Pancreas (tissue), 10 donors: ENCODE results near the gene SORL1. TPM values are rescaled to one million over a fixed set of nuclear protein-coding genes. Genes with fewer than 3 reads are reported as not detected.

ENCODE experiments used
- ATAC-seq, 4 donors: fragments of 200-7000 bp; cut with Tn5 transposase; one replicate each; pipeline versions ENCODE4 v1.8.0 to v1.9.1; 2020; ENCODE audit warnings: mild to moderate bottlenecking in 4 of 4, moderate library complexity in 4 of 4
- DNase-seq, 6 donors: peaks; one replicate each; pipeline ENCODE4 v3.0.0-alpha.2; 2020
- FAIRE-seq: peaks from 2 replicates; lab custom pipeline; 2012; peaks lifted over from hg19 to GRCh38; lab: Jason Lieb, UNC
- H3K27ac ChIP-seq, 4 donors: fragments of 200-600 bp; sonication (generic); 1 replicate in 3 of 4; 2 replicates in 1 of 4; pipeline versions ENCODE4 v1.5.0 to v1.8.0; 2020
- H3K27me3 ChIP-seq, 4 donors: fragments of 200-600 bp; one replicate each; pipeline ENCODE4 v1.8.0; 2021
- H3K36me3 ChIP-seq, 3 donors: fragments of 200-600 bp; sonication (generic) in 1 of 3; one replicate each; pipeline versions ENCODE4 v1.5.0 to v1.8.0; 2020 to 2021
- H3K4me1 ChIP-seq, 3 donors: fragments of 200-600 bp; one replicate each; pipeline ENCODE4 v1.8.0; 2021
- H3K4me3 ChIP-seq, 4 donors: fragments of 200-600 bp; sonication (generic) in 2 of 4; one replicate each; pipeline versions ENCODE4 v1.5.0 to v1.8.0; 2020 to 2021
- H3K9me3 ChIP-seq, 4 donors: fragments of 200-600 bp; one replicate each; pipeline ENCODE4 v1.8.0; 2021
- WGBS, 2 donors: extraction: QIAGEN DNeasy Blood & Tissue Kit; methylation state at CpG; one replicate each; pipeline ENCODE4 v1.1.7; 2013; 5-methylcytosine and 5-hydroxymethylcytosine counted together
- intact Hi-C, 3 donors: fragments of 100-400 bp; cut with DNase I; formaldehyde crosslinking; loops; one replicate each; pipeline versions ENCODE4 v1.11.1 to v1.14.2; 2022
- polyA plus RNA-seq, 2 donors: library from polyadenylated mRNA; stranded (reverse); fragments of 200-250 nt; gene quantifications; one replicate each; pipeline ENCODE4 v1.2.3, GENCODE V29; 2013
- total RNA-seq, 6 donors: library from RNA; stranded (reverse); fragmentation: NEBNext Ultra II Directional in 4 of 6; extraction: Animal tissue kit (Norgen Biotek cat#: 25700) in 4 of 6; gene quantifications; one replicate each; pipeline versions ENCODE4 v1.2.1 to v1.2.4, GENCODE V29; 2021 to 2023
- TF ChIP-seq, protein P1 (sequence below), 4 donors: fragments of 200-600 bp; sonication (generic) in 3 of 4; IDR thresholded peaks; one replicate each; pipeline versions ENCODE4 v1.5.0 to v1.8.0; 2021; ENCODE audit warnings: antibody characterized with exemption in 4 of 4
- donor health status: healthy with polysubstance abuse.
- donor health status: DM: no; HTN: no; CAD: no; lungs with moderate emphysema.
- donor health status: DM: no; HTN: no; CAD: no.
- donor health status: control.
- donor health status: control.
- donor health status: Bipolar disorder and iron deficiency.
- donor health status: DM: yes; HTN: yes; CAD: no.
- donor health status: DM: no; HTN: no; CAD: no.
- donor health status: DM: no; HTN: no; CAD: no.
- donor health status: DM: yes; HTN: yes; CAD: no.

The SORL1 gene
- total and polyA plus RNA-seq, 8 donors, result 2.7 to 47.5 (median 15.5) TPM

DNA sequence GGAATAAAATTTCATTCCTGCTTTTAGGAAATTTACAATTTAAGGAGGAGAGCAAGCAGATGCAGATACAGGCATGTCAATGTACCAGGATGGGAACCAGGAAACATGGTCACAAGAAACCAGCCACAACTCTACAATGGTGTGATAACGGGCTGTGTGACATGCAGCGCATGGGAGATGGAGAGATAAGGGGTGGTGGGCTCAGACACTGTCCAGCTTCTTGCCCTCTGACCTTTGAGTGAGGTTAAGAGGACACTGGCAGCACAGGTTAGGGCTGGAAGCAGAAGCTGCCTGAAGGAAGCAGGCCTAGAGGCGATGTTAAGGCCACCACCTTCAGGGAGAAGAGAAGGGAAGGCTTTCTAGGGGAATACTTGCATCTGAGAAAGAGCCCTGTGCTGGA lies 3.0 kb downstream of the SORL1 start:
- Histone ChIP-seq H3K9me3 (no peaks in the 10 kb centered on the region), H3K4me3 (no peak overlapping the region), H3K36me3 (no peaks in the 10 kb centered on the region), H3K27ac (no peak overlapping the region), H3K4me1 (no peaks in the 10 kb centered on the region), H3K27me3 (no peaks in the 10 kb centered on the region)
- DNase-seq (no peak), ATAC-seq (no peak), FAIRE-seq (no peak)
- 88 to 91% methylated on average over 3 of the region's 3 CpGs for WGBS, 2 donors
- TF ChIP-seq, protein P1, sequence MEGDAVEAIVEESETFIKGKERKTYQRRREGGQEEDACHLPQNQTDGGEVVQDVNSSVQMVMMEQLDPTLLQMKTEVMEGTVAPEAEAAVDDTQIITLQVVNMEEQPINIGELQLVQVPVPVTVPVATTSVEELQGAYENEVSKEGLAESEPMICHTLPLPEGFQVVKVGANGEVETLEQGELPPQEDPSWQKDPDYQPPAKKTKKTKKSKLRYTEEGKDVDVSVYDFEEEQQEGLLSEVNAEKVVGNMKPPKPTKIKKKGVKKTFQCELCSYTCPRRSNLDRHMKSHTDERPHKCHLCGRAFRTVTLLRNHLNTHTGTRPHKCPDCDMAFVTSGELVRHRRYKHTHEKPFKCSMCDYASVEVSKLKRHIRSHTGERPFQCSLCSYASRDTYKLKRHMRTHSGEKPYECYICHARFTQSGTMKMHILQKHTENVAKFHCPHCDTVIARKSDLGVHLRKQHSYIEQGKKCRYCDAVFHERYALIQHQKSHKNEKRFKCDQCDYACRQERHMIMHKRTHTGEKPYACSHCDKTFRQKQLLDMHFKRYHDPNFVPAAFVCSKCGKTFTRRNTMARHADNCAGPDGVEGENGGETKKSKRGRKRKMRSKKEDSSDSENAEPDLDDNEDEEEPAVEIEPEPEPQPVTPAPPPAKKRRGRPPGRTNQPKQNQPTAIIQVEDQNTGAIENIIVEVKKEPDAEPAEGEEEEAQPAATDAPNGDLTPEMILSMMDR (IDR thresholded peaks at IDR 0.05), result no peak
- intact Hi-C loops, result no loop called here

DNA sequence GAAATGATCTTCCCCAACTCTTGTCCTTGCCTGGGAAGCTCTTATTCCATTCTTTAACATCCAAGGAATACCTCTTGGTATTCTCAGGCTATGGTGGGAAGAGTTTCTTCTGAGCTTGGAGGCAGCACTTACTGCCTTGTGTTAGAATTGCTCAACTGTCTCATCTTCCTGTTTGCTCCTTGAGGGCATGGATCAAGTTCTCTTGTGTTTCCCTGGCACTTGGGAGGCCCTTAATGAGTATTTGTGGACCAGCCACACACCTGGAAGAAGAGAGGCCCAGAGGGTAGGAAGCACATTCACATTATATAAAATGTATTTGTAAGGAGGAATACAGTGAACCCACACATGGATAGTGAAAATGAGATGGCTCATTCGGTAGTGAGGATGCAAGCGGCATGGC lies 4.0 kb downstream of the SORL1 start:
- H3K9me3 ChIP-seq, result no peaks in the 10 kb centered on the region
- FAIRE-seq (no peak), ATAC-seq (no peak), DNase-seq (no peak)
- H3K27ac ChIP-seq, result no peak overlapping the region
- no peaks in the 10 kb centered on the region for H3K36me3 ChIP-seq
- TF ChIP-seq, protein P1 (IDR thresholded peaks at IDR 0.05), result no peak
- H3K4me3 ChIP-seq, result no peak overlapping the region
- 88 to 90% methylated on average over 2 of the region's 2 CpGs for WGBS, 2 donors
- intact Hi-C loops, result no loop called here
- no peaks in the 10 kb centered on the region for H3K4me1 ChIP-seq
- H3K27me3 ChIP-seq, result no peaks in the 10 kb centered on the region

DNA sequence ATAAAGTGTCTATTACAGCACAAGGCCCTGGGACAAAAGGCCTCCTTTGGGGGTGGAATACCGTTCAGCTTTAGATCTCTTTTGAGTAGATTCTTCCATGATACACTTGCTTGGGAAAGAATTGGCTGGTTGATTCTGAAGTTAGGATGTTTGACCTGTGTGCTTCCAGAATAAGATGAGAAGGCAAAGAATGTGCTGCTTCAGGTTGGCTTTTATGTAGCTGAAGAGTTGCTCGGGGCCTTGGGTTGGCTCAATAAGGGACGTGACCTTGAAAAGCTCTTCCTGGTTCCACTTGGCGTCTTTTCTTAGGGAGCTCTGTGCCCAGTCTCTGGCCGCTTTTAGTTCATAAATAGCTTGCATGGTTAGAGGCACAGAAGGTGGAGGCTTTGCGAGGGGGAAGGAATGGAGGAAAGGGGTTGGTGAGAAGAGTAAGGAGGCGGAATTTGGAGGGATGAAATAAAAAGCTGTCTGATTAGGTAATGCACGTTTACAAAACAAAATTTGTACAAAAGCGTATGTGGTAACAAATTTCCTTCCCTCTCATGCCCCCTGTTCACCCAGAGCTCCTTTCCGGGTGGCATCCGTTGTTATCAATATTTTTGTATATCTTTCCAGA lies 4.8 kb downstream of the SORL1 start:
- Histone ChIP-seq H3K36me3 (no peaks in the 10 kb centered on the region), H3K4me3 (no peak overlapping the region), H3K9me3 (no peaks in the 10 kb centered on the region), H3K27ac (no peak overlapping the region), H3K4me1 (no peaks in the 10 kb centered on the region), H3K27me3 (no peaks in the 10 kb centered on the region)
- no peak for FAIRE-seq
- TF ChIP-seq, protein P1 (IDR thresholded peaks at IDR 0.05), result no peak
- intact Hi-C loops, result no loop called here
- WGBS, 2 donors, result 59 to 70% methylated on average over 11 of the region's 11 CpGs
- DNase-seq, result no peak
- no peak for ATAC-seq

DNA sequence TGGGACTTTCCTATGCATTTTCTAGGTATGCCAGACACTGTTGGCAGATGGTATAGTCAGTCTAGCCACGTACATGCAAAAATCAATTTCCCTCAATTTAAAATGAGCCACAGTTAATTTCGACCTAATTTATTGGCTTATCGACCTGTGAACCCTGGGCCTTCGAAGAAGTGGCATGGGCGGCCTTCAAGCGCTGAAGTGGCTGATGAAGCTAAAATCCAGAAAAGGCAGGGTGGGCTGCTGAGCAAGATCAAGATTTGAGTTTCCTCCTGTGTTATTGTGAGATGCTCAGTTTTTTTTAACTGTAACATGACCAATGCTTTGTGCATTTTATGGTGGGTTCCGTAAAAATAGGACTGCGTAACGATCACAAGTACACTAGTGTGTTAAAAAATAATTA lies 6.4 kb downstream of the SORL1 start:
- Histone ChIP-seq H3K4me3 (no peak overlapping the region), H3K9me3 (no peaks in the 10 kb centered on the region), H3K27me3 (no peaks in the 10 kb centered on the region), H3K36me3 (no peaks in the 10 kb centered on the region), H3K4me1 (no peaks in the 10 kb centered on the region), H3K27ac (no peak overlapping the region)
- ATAC-seq, result no peak
- no peak for FAIRE-seq
- TF ChIP-seq, protein P1 (IDR thresholded peaks at IDR 0.05), result no peak
- DNase-seq, result no peak
- intact Hi-C loops, result no loop called here
- 79 to 81% methylated on average over 9 of the region's 9 CpGs for WGBS, 2 donors

DNA sequence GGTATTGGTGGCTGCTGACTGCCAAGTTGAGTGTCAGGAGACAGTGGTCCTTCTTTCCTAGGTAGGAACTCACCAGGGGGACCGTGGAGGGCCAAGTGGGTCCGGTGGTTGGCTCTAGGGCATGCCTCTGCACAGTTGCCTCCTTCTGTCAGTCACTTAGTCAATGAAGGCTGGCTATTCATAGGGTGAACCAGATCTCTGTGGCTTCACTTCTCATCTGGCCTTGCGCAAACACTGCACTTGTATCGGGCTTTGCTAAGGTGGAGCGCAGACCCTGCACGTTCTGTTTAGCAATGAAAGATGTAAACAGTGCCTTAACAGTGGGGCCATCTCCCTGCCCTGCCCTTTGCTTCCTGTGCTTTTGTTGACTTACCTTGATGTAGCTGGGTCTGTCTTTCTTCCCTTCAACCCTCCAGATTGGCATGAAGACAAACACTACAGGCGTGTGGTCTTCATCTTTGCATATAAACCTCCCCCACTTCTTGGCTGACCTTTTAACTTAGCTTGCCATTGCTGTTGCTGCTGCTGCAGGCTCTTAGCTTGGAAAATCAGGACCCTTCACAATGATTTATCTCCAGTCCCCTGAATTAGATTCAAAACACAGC lies 7.4 kb downstream of the SORL1 start:
- intact Hi-C loops, result no loop called here
- 53 to 61% methylated on average over 7 of the region's 7 CpGs for WGBS, 2 donors
- Histone ChIP-seq H3K27ac (no peak overlapping the region), H3K36me3 (no peaks in the 10 kb centered on the region), H3K4me3 (no peak overlapping the region), H3K27me3 (no peaks in the 10 kb centered on the region), H3K9me3 (no peaks in the 10 kb centered on the region), H3K4me1 (no peaks in the 10 kb centered on the region)
- FAIRE-seq (no peak), DNase-seq (no peak), ATAC-seq (peak in 1 of 4 donors; percentile 24)
- TF ChIP-seq, protein P1 (IDR thresholded peaks at IDR 0.05), result no peak
